K562 (cell line): ENCODE results near the gene ASIC1. TPM values are rescaled to one million over a fixed set of nuclear protein-coding genes. Genes with fewer than 3 reads are reported as not detected.

Experiments
- ATAC-seq: fragments of 200-7000 bp; cut with Tn5 transposase; 3 replicates; pipeline ENCODE4 v1.9.1; 2020; ENCODE audit warnings: moderate library complexity
- BruUV-seq: library from RNA; stranded (reverse); fragments of 400-500 nt; replicated peaks from 2 replicates; lab custom pipeline; 2021; lab: Mats Ljungman, UMichigan
- CTCF ChIA-PET: fragments of 300-600 bp; formaldehyde crosslinking; extraction: SDS; loops from one replicate; lab custom pipeline; 2021; ENCODE audit warnings: low intra/inter-chr PET ratio; lab: Yijun Ruan, JAX
- POLR2A ChIA-PET: fragments of 300-600, 350-650 bp; sonication (Branson Sonifier 250); formaldehyde crosslinking; extraction: SDS; loops from one replicate; lab custom pipeline; 2021; ENCODE audit warnings: antibody characterized with exemption, inconsistent platforms; lab: Yijun Ruan, JAX
- DNase-seq, 4 experiments: peaks; one replicate each; pipeline versions ENCODE4 v3.0.0 to v3.0.0-alpha.2; 2011 to 2018; ENCODE audit warnings: low spot score in 3 of 4, mixed read lengths in 3 of 4; ENCODE audit errors: extremely low read depth in 1 of 4
- FAIRE-seq: peaks from 2 replicates; lab custom pipeline; 2011; peaks lifted over from hg19 to GRCh38; lab: Jason Lieb, UNC
- H2AFZ ChIP-seq: 2 replicates; pipeline ENCODE4 v1.6.0; 2011; ENCODE audit warnings: low read depth, low read length, control low read depth, inconsistent platforms
- H3K27ac ChIP-seq: fragments of 200-600 bp; 3 replicates; pipeline ENCODE4 v1.8.0; 2011; ENCODE audit warnings: low read depth, mild to moderate bottlenecking, control low read depth, inconsistent platforms, low read length, moderate library complexity, mixed read lengths; ENCODE audit errors: extremely low read depth
- H3K27me3 ChIP-seq, 2 experiments: fragments of 300-600 bp in 1 of 2; 2 replicates in 1 of 2; 3 replicates in 1 of 2; pipeline versions ENCODE4 v1.6.0 to v1.8.0; 2011; ENCODE audit warnings: inconsistent platforms in 2 of 2, low read length in 2 of 2, mild to moderate bottlenecking in 1 of 2, mixed read lengths in 1 of 2, moderate library complexity in 1 of 2; ENCODE audit not compliant: control insufficient read depth in 2 of 2, insufficient read depth in 2 of 2
- H3K36me3 ChIP-seq: fragments of 300-600 bp; 3 replicates; pipeline ENCODE4 v1.8.0; 2011; ENCODE audit warnings: mild to moderate bottlenecking, low read length, inconsistent platforms; ENCODE audit not compliant: control insufficient read depth, insufficient read depth
- H3K4me1 ChIP-seq, 2 experiments: fragments of 200-600 bp in 1 of 2; replicated peaks in 1 of 2; 2 replicates in 1 of 2; 3 replicates in 1 of 2; pipeline versions ENCODE4 v1.5.1 to v1.8.0; 2011; ENCODE audit warnings: inconsistent platforms in 2 of 2, low read length in 2 of 2, mild to moderate bottlenecking in 1 of 2, mixed read lengths in 1 of 2, moderate library complexity in 1 of 2; ENCODE audit not compliant: control insufficient read depth in 2 of 2, insufficient read depth in 2 of 2
- H3K4me2 ChIP-seq: 2 replicates; pipeline ENCODE4 v1.6.1; 2011; ENCODE audit warnings: low read length, control low read depth, inconsistent platforms, mixed read lengths; ENCODE audit not compliant: insufficient read depth
- H3K4me3 ChIP-seq: fragments of 200-600 bp; sonication (generic), shearing (Covaris generic); 2 replicates; pipeline ENCODE4 v1.5.1; 2016; ENCODE audit warnings: control low read depth, inconsistent platforms
- H3K79me2 ChIP-seq: fragments of 200-600 bp; 3 replicates; pipeline ENCODE4 v1.8.0; 2011; ENCODE audit warnings: low read length, inconsistent platforms; ENCODE audit not compliant: control insufficient read depth, insufficient read depth
- H3K9ac ChIP-seq, 2 experiments: 2 replicates each; pipeline versions ENCODE4 v1.6.0 to v1.6.1; 2011; ENCODE audit warnings: low read depth in 2 of 2, low read length in 2 of 2, control low read depth in 1 of 2, inconsistent platforms in 1 of 2, mild to moderate bottlenecking in 1 of 2, mixed read lengths in 1 of 2; ENCODE audit not compliant: insufficient read depth in 1 of 2
- H3K9me1 ChIP-seq: one replicate; pipeline ENCODE4 v1.6.0; 2011; ENCODE audit warnings: inconsistent platforms, mild to moderate bottlenecking, low read length, moderate library complexity; ENCODE audit not compliant: control insufficient read depth, insufficient read depth
- H3K9me3 ChIP-seq: replicated peaks from 2 replicates; pipeline ENCODE4 v1.5.1; 2011; ENCODE audit warnings: low read depth, low read length, inconsistent platforms; ENCODE audit not compliant: control insufficient read depth, insufficient read depth
- H4K20me1 ChIP-seq: replicated peaks from 2 replicates; pipeline ENCODE4 v1.6.1; 2011; ENCODE audit warnings: low read length, inconsistent platforms, mixed read lengths; ENCODE audit not compliant: control insufficient read depth, insufficient read depth
- CBX3 ChIP-seq, 2 experiments: IDR thresholded peaks; 1 replicate in 1 of 2; 2 replicates in 1 of 2; pipeline ENCODE4 v1.6.1; 2012; ENCODE audit warnings: inconsistent platforms in 2 of 2, low read length in 2 of 2, borderline replicate concordance in 1 of 2, control low read depth in 1 of 2
- MEF2D ChIP-seq: conservative IDR thresholded peaks from 2 replicates; pipeline ENCODE4 v1.6.1; 2016; ENCODE audit warnings: low read depth, missing genetic modification characterization, missing compliant biosample characterization
- NCOA2 ChIP-seq, 2 experiments: fragments of 450-650 bp; IDR thresholded peaks; 2 replicates each; pipeline ENCODE4 v1.6.1; 2018; ENCODE audit warnings: mild to moderate bottlenecking in 2 of 2, moderate library complexity in 1 of 2; ENCODE audit not compliant: partially characterized antibody in 2 of 2
- NFIC ChIP-seq: fragments of 450-650 bp; IDR thresholded peaks from 2 replicates; pipeline ENCODE4 v1.6.1; 2017; ENCODE audit warnings: mild to moderate bottlenecking, inconsistent platforms
- NR2F6 ChIP-seq: fragments of 450-650 bp; formaldehyde crosslinking; IDR thresholded peaks from 2 replicates; pipeline ENCODE4 v1.4.0; 2020; ENCODE audit warnings: mild to moderate bottlenecking
- ZNF134 ChIP-seq: fragments of 250-450 bp; sonication (Bioruptor Pico); conservative IDR thresholded peaks from 2 replicates; pipeline ENCODE4 v1.4.0; 2020
- WGBS: fragments of 100-300 bp; shearing (Covaris generic); methylation state at CpG from one replicate; pipeline ENCODE4 v1.1.6; 2016; ENCODE audit warnings: low coverage, mixed read lengths; ENCODE audit not compliant: insufficient coverage; ENCODE audit errors: missing lambda C conversion rate; 5-methylcytosine and 5-hydroxymethylcytosine counted together
- in situ Hi-C: fragments of 300-500 bp; cut with MboI; formaldehyde crosslinking; loops from 4 replicates; pipeline ENCODE4 v1.15.0; 2018; ENCODE audit warnings: inconsistent platforms, mixed read lengths
- intact Hi-C: fragments of 100-400 bp; cut with micrococcal nuclease; formaldehyde crosslinking; loops from 2 replicates; pipeline ENCODE4 v1.14.2; 2022
- polyA plus RNA-seq, 8 experiments: library from polyadenylated mRNA; depleted of rRNA in 4 of 8; stranded (reverse) in 5 of 8; unstranded in 3 of 8; fragments of >200 nt; fragmentation: Nextera tagmentation in 2 of 8; fragmentation: Illumina TruSeq in 1 of 8; extraction: Ambion mirVana in 2 of 8; extraction: Trizol in 1 of 8; gene quantifications; 2 replicates each; pipeline versions ENCODE4 v1.2.1 to v1.2.3, GENCODE V29; 2011 to 2014; ENCODE audit warnings: inconsistent platforms in 1 of 8, missing spikeins in 1 of 8
- total RNA-seq, 7 experiments: library from RNA; depleted of rRNA in 6 of 7; stranded (reverse); fragments of >200 nt in 6 of 7; fragmentation: Illumina TruSeq in 2 of 7; extraction: Trizol in 2 of 7; gene quantifications; 2 replicates each; pipeline versions ENCODE4 v1.2.1 to v1.2.3, GENCODE V29; 2011 to 2021; ENCODE audit warnings: low replicate concordance in 1 of 7
- TF ChIP-seq, protein P1 (sequence below): sonication (generic); formaldehyde crosslinking; IDR thresholded peaks from 2 replicates; pipeline ENCODE4 v1.8.1; 2023; ENCODE audit warnings: mild to moderate bottlenecking, missing genetic modification reagents
- TF ChIP-seq, protein P2 (sequence below): IDR thresholded peaks from 2 replicates; pipeline ENCODE4 v1.6.1; 2016; ENCODE audit warnings: missing genetic modification characterization, missing compliant biosample characterization

Gene ASIC1
- total and polyA plus RNA-seq, 9 of the 15 experiments (the other 6 are each of a cell fraction or from before 2014, with no cell fraction given) = 0.01 to 1.7 (median 0.45) TPM

DNA sequence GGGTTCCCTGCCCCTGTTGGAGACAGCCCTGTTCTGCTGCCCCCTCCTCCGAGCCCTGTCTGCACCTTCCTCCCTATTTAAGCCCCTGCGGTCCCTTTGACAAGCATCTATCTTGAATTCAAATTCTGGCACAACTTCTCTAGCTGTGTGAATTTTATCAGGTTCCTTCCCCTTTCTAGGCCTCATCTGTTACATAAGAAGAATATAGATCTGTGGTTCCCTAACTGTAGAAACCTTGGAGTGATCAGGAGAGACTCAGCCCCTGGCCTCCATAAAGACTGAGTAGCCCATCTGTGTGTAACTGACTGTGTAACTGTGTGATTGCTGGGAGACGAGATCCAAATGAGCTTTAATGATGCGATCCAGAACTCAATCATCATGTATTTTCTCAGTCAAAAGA lies 19.1 kb upstream of the ASIC1 start:
- Histone ChIP-seq H3K4me3 (no peak overlapping the region), H3K9me3 (no peaks in the 10 kb centered on the region), H3K9ac (no peak overlapping the region), H3K79me2 (no peaks in the 10 kb centered on the region)
- in situ Hi-C loops = no loop called here
- CTCF ChIA-PET = interaction anchor here (2.7 to 4.7 kb wide), 2 partner anchors 18 to 32 kb away, joined by 22 to 31 read pairs; partner anchors contain the start of gene ASIC1
- POLR2A ChIA-PET = interaction anchor here (0.9 to 1.5 kb wide), 4 partner anchors 11 to 458 kb away, joined by 3 to 8 read pairs (median 4); no protein-coding TSS in a partner anchor
- 51% methylated on average over 4 of the region's 4 CpGs for WGBS
- FAIRE-seq (no peak), ATAC-seq (no peak)
- TF ChIP-seq, protein P1, sequence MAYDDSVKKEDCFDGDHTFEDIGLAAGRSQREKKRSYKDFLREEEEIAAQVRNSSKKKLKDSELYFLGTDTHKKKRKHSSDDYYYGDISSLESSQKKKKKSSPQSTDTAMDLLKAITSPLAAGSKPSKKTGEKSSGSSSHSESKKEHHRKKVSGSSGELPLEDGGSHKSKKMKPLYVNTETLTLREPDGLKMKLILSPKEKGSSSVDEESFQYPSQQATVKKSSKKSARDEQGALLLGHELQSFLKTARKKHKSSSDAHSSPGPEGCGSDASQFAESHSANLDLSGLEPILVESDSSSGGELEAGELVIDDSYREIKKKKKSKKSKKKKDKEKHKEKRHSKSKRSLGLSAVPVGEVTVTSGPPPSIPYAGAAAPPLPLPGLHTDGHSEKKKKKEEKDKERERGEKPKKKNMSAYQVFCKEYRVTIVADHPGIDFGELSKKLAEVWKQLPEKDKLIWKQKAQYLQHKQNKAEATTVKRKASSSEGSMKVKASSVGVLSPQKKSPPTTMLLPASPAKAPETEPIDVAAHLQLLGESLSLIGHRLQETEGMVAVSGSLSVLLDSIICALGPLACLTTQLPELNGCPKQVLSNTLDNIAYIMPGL (CRISPR knock-in tag) = no peak
- no peak for TF ChIP-seq ZNF134 (CRISPR knock-in tag)
- TF ChIP-seq NR2F6 = no peak
- TF ChIP-seq MEF2D (tag) = no peak
- TF ChIP-seq, protein P2, sequence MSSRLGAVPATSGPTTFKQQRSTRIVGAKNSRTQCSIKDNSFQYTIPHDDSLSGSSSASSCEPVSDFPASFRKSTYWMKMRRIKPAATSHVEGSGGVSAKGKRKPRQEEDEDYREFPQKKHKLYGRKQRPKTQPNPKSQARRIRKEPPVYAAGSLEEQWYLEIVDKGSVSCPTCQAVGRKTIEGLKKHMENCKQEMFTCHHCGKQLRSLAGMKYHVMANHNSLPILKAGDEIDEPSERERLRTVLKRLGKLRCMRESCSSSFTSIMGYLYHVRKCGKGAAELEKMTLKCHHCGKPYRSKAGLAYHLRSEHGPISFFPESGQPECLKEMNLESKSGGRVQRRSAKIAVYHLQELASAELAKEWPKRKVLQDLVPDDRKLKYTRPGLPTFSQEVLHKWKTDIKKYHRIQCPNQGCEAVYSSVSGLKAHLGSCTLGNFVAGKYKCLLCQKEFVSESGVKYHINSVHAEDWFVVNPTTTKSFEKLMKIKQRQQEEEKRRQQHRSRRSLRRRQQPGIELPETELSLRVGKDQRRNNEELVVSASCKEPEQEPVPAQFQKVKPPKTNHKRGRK (tag) = no peak
- no peak for TF ChIP-seq NCOA2 (IDR thresholded peaks at IDR 0.05; ENCODE audit: partially characterized antibody in 2 of 2)
- TF ChIP-seq NFIC = no peak
- no peak for TF ChIP-seq CBX3 (IDR thresholded peaks at IDR 0.05; ENCODE audit: borderline replicate concordance in 1 of 2, low read length in 2 of 2)
- TF ChIP-seq, all 486 proteins: peak for 0
- DNase-seq = no peak
- H2AFZ ChIP-seq = no peak overlapping the region
- H4K20me1 ChIP-seq = 0 out of 2 replicates have a peak, but pooled peaks cover 7% of the 10 kb centered on the region
- H3K4me2 ChIP-seq = no peak overlapping the region
- H3K9me1 ChIP-seq = no peaks in the 10 kb centered on the region
- H3K36me3 ChIP-seq = no peaks in the 10 kb centered on the region
- intact Hi-C loops = no loop called here
- H3K27ac ChIP-seq = no peak overlapping the region
- no TSS peak for BruUV-seq
- H3K4me1 ChIP-seq = peaks cover 23 to 26% of the 10 kb centered on the region in 2 experiments
- no peaks in the 10 kb centered on the region for H3K27me3 ChIP-seq
